ENCODE results near the gene SNF8.

Gene SNF8

DNA sequence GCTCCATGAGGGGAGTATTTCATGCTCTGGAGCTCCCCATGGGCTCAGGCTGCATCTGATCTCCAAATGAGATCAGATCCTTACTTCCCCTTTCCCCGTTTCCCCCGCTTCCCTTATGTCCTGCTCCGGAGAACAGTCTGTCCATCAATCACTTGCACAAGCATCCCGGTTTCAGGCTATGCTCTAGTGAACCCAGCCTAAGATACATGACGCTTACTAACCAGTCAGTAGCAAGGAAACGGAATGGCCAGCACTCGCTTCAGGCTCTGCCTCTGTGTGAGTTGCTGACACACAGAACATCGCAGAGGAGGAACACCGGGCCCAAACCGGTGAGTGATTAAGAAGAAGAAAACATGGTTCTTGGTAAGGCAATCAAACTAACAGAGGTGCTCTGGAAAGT lies 61.5 kb downstream of the SNF8 start:
- DNase-seq, result no peak

DNA sequence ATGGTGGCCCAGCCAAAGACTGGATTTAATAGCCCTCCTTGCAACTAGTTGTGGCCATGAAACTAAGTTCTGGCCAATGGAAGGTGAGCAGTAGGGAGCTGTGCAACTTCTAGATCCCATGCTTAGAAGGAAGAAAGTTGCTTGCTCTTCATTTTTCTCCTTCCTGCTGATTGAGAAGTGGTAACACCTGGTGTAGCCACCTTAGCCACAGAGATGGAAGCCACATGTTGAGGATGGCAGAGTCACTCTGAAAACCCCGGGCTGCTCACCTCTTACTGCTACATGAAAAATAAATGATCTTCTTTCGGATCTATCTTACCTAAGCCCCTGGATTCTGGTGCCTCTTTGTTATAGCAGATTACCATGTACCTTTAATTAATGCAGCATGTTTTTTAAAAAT lies 62.4 kb downstream of the SNF8 start:
- DNase-seq, result no peak
